Epidermal melanocyte (primary cell): ENCODE results near the gene NGLY1.
A peak's percentile ranks its signal among the peaks of the same experiment; 100 is the strongest.

ENCODE experiments used
- DNase-seq: peaks from one replicate; pipeline ENCODE4 v3.0.0; 2011; ENCODE audit warnings: low spot score; ENCODE audit not compliant: insufficient read length

NGLY1 gene

GRCh38 chr3:25783661-25784512 is 644 bp upstream of the NGLY1 start:
- DNase-seq, result peak; percentile 36

- no peak for DNase-seq
Observed at GRCh38 chr3:25782636-25782937, 656 bp downstream of the NGLY1 start.

GRCh38 chr3:25781758-25782594 is 1.3 kb downstream of the NGLY1 start:
- no peak for DNase-seq

GRCh38 chr3:25781145-25781757 is 2.0 kb downstream of the NGLY1 start:
- no peak for DNase-seq

- no peak for DNase-seq
Observed at GRCh38 chr3:25780618-25781017, 2.6 kb downstream of the NGLY1 start.

- DNase-seq, result no peak
Observed at GRCh38 chr3:25775936-25776335, 7.3 kb downstream of the NGLY1 start.

DNA sequence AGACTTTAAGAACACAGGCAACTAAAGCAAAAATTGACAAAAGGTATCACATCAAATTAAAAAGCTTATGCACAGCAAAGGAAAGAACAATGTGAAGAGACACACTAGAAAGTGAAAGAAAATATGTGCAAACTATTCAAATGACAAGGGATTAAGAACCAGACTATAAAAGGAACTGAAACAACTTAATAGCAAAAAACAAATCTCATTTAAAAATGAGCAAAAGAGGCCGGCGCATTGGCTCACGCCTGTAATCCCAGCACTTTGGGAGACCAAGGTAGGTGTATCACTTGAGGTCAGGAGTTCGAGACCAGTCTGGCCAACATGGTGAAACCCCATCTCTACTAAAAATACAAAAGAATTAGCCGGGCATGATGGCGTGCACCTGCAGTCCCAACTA is 14.4 kb downstream of the NGLY1 start:
- DNase-seq, result no peak

DNA sequence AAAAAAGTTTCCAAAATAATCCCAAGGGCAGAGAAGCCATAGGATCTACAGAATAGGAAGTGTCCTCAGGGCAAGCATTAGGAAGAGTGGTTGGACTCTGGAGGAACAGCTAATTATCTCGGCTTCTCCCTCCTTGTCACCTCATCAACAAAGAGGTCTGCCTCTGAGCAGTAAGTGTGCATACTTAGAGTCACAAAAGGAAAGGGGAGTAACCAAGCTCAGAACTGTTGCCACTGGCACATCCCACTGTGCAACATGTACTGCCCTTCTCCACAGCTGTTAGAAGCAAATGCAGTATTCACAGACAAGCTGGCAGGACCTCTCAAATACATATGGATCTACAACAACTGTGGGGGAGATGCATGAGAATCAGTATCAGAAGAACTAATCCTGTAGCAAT is 31.5 kb downstream of the NGLY1 start:
- DNase-seq, result no peak

DNA sequence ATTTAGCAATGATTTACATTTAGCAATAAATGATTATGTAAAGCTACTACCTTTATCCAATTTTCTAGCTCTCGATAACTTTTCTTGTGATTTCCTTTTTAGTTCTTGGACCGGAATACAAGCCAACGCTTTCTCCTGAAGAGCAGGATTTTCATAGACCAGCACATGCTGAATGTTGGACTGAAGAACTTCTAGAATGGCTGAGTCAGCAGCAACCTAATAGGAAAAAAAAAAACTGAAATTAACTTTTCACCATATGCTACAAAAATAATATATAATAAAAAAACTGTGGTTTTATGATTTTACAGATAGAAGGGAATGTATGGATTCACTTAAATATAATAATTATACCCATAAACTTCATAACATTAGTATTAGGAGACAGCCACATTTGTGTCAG is 32.2 kb downstream of the NGLY1 start:
- DNase-seq, result no peak

- no peak for DNase-seq
Observed at GRCh38 chr3:25749031-25749581, 34.1 kb downstream of the NGLY1 start.

DNA sequence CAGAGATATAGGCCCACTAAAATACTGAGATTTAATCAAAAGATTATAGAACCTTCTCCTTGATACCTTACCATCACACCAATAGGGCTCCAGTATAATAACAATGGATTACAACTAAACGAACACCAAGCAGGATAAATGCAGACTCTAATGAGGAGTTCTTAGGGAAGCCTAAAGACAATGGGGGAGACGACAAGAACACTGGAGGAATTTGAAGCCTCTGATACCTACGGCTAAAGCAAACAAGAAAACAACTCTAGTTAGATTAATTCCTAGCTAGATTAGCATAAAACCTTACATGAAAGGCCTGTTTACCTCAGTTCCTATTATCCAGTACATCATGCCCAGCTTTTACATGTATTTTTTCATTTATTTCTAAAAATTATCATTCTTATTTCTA is 35.1 kb downstream of the NGLY1 start:
- no peak for DNase-seq

DNA sequence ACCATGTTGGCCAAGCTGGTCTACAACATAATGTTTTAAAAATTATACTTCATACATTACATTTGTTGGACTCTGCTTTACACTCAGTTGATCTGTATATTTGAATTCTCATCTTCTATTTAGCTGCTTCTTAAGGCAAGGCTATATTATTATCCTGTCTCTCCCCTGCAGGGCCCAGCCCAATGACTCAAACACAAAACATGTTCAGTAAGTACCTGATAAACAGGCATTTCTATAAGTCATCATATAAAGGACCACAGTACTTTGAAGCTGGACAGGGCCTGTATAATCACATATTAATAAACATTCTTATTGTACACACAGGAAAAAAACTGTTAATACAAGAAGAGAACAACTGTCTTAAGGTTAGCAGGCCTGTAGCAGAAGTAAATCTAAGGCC is 36.2 kb downstream of the NGLY1 start:
- no peak for DNase-seq

- DNase-seq, result no peak
Observed at GRCh38 chr3:25744470-25744869, 38.8 kb downstream of the NGLY1 start.

- no peak for DNase-seq
Observed at GRCh38 chr3:25728101-25728500, 55.1 kb downstream of the NGLY1 start.

GRCh38 chr3:25727316-25727715 is 55.9 kb downstream of the NGLY1 start:
- DNase-seq, result no peak

DNA sequence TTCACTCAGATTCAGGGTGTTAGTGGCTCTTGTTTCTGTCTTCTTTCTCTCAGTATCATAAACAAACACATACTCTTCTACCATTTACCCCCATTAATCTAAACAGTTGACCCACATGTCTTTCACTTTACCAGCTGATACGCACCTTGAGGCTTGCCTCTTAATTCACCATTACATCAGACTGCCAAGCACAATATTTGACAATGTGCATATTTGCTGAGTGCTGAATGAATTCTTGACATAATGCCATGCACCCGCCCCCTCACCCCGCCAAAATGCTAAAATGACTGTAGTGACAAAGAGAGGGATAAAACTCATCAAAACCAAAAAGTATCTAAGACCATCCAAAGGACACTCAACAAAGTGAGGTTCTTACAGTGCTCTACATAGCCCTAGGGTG is 57.4 kb downstream of the NGLY1 start:
- no peak for DNase-seq

DNA sequence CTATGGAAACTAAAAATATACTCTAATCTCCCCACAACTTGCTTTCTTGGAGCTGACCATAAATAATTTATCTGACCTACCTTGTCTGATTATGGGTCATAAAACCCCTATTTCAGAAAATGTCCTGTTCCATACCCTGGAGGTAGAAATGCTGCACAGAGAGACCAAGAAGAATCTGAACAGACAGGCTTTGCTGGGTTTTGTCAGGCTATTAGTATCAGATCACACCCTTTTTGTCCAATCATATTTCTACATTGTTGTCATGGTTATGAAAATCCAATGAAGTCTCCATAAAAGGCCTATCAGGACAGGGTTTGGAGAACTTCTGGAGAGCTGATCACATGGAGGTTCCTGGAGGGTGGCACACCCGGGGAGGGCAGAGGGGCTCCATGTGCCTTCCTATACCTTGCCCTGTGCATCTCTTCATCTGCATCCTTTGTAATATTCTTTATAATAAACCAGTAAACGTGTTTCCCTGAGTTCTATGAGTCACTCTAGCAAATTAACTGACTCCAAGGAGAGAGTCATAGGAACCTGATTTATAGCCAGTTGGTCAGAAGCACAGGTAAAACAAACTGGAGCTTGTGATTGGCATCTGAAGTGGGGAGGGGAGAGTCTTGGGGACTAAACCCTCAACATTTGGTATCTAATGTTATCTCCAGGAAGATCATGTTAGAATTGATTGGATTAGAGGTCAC is 58.1 kb downstream of the NGLY1 start:
- no peak for DNase-seq

DNA sequence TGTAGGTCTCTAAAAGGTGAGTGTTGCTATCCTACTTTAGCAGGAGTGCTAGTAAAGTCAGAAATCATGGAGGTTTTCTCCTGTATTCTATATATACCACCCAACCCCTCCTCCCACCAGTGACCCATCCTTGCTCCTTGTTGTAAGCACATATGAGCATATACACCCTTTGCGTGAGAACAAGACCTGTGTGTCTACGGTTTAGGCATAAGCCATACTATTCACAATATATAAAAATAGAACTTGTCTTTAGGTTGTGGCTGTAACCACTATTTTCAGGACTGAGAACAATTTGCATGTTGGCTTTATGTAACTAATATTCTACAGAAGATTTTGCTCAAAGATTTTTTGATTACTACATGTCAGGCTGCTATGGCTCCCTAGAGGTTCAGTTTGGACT is 59.4 kb downstream of the NGLY1 start:
- no peak for DNase-seq

DNA sequence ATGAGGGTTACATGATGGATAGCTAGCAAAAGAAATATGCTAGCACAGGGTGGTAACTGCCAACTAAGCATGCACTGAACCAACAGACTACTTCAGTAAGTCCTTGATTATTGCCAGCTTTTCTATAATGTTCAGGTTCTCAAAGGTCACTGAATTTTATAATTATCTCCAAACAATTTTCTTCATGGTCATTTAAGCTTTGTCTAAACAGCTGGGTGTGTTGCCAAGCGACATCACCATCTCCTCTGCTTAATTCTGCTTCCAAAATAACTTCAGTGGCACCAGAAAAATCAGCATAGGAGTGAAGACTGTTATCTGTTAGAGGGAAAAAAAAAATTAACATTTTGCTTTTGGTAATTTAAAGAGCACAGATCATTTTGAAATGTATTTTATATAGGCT is 63.9 kb downstream of the NGLY1 start:
- DNase-seq, result no peak

GRCh38 chr3:25713341-25713985 is 69.8 kb downstream of the NGLY1 start:
- DNase-seq, result no peak

DNA sequence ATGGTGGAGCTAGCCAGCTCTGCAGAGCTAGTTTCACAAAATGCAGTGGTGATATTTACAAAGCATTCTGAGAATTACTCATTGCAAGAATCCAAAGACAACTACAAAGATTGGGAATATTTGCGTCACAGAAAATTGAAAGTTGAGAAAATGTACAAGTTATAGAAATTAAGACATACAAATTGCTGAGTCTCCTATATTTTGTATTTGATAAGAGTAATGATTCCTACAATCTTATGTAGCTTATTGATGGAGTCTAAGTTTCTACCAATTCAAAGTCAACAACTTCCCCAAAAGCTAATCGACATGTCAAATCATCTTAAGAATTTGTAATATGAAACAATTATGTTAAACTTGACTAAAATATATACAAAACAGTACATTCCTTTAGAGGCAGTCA is 72.2 kb downstream of the NGLY1 start:
- no peak for DNase-seq
